Measurements from ENCODE around the gene POU2F1. TPM values are rescaled to one million over a fixed set of nuclear protein-coding genes. Genes with fewer than 3 reads are reported as not detected.

POU2F1 gene
- total RNA-seq, 3 donors from 2014 or later = 20.0 to 29.0 (median 21.0) TPM

- Histone ChIP-seq H3K27me3 (no peaks in the 10 kb centered on the region), H3K27ac (no peak overlapping the region), H3K4me1 (no peaks in the 10 kb centered on the region), H3K4me3 (no peak overlapping the region), H3K9me3 (no peaks in the 10 kb centered on the region), H3K36me3 (no peaks in the 10 kb centered on the region)
- DNase-seq (ENCODE audit: low spot score in 2 of 2) = no peak
- intact Hi-C loops (cut with DNase I; ENCODE audit: low total_unique reads) = no loop called here
- no peak for TF ChIP-seq CTCF (IDR thresholded peaks at IDR 0.05)
Measured at GRCh38 chr1:167251472-167251871, 30.8 kb downstream of the POU2F1 start.

GRCh38 chr1:167252986-167253385 lies 32.3 kb downstream of the POU2F1 start:
- no peak for TF ChIP-seq POLR2AphosphoS5 (IDR thresholded peaks at IDR 0.05)
- TF ChIP-seq POLR2A (IDR thresholded peaks at IDR 0.05) = no peak
- TF ChIP-seq CTCF (IDR thresholded peaks at IDR 0.05) = no peak
- no peak for DNase-seq (ENCODE audit: low spot score in 2 of 2)
- Histone ChIP-seq H3K36me3 (no peaks in the 10 kb centered on the region), H3K9me3 (no peaks in the 10 kb centered on the region), H3K4me1 (no peaks in the 10 kb centered on the region), H3K27ac (no peak overlapping the region), H3K4me3 (no peak overlapping the region), H3K27me3 (no peaks in the 10 kb centered on the region)
- intact Hi-C loops (cut with DNase I; ENCODE audit: low total_unique reads) = no loop called here

GRCh38 chr1:167258858-167259257 lies 38.2 kb downstream of the POU2F1 start:
- Histone ChIP-seq H3K36me3 (no peaks in the 10 kb centered on the region), H3K4me3 (no peak overlapping the region), H3K27me3 (no peaks in the 10 kb centered on the region), H3K4me1 (peaks cover 0 to 2% of the 10 kb centered on the region in 2 donors), H3K9me3 (no peaks in the 10 kb centered on the region), H3K27ac (no peak overlapping the region)
- TF ChIP-seq CTCF (IDR thresholded peaks at IDR 0.05) (no peak), POLR2AphosphoS5 (IDR thresholded peaks at IDR 0.05) (no peak), POLR2A (IDR thresholded peaks at IDR 0.05) (no peak)
- intact Hi-C loops (cut with DNase I; ENCODE audit: low total_unique reads) = no loop called here
- no peak for DNase-seq (ENCODE audit: low spot score in 2 of 2)

- no peak for DNase-seq (ENCODE audit: low spot score in 2 of 2)
- H3K4me3 ChIP-seq = no peak overlapping the region
- no peaks in the 10 kb centered on the region for H3K9me3 ChIP-seq
- intact Hi-C loops (cut with DNase I; ENCODE audit: low total_unique reads) = no loop called here
- no peaks in the 10 kb centered on the region for H3K27me3 ChIP-seq
- H3K27ac ChIP-seq = no peak overlapping the region
- TF ChIP-seq CTCF (IDR thresholded peaks at IDR 0.05) (no peak), POLR2A (IDR thresholded peaks at IDR 0.05) (no peak), POLR2AphosphoS5 (IDR thresholded peaks at IDR 0.05) (no peak)
- peaks cover 0 to 6% of the 10 kb centered on the region in 2 donors for H3K4me1 ChIP-seq
- no peaks in the 10 kb centered on the region for H3K36me3 ChIP-seq
Measured at GRCh38 chr1:167262836-167263235, 42.1 kb downstream of the POU2F1 start.

- no peak for DNase-seq (ENCODE audit: low spot score in 2 of 2)
- Histone ChIP-seq H3K4me3 (no peak overlapping the region), H3K4me1 (peaks cover 0 to 6% of the 10 kb centered on the region in 2 donors), H3K9me3 (no peaks in the 10 kb centered on the region), H3K36me3 (no peaks in the 10 kb centered on the region), H3K27me3 (no peaks in the 10 kb centered on the region), H3K27ac (no peak overlapping the region)
- TF ChIP-seq POLR2A (IDR thresholded peaks at IDR 0.05) (no peak), CTCF (IDR thresholded peaks at IDR 0.05) (no peak), POLR2AphosphoS5 (IDR thresholded peaks at IDR 0.05) (no peak)
- intact Hi-C loops (cut with DNase I; ENCODE audit: low total_unique reads) = no loop called here
Measured at GRCh38 chr1:167263344-167263743, 42.7 kb downstream of the POU2F1 start.
